HepG2 (cell line): ENCODE measurements around the gene EFNA3. TPM values are rescaled to one million over a fixed set of nuclear protein-coding genes. Genes with fewer than 3 reads are reported as not detected.

Experiments used
- BHLHE40 ChIP-seq: IDR thresholded peaks from 2 replicates; pipeline ENCODE4 v1.6.1; 2011; ENCODE audit warnings: low read length, improper control_type of control experiment
- CHD2 ChIP-seq: IDR thresholded peaks from 2 replicates; pipeline ENCODE4 v1.6.1; 2011; ENCODE audit warnings: low read depth, low read length, improper control_type of control experiment
- FOXO1 ChIP-seq: sonication (generic); formaldehyde crosslinking; IDR thresholded peaks from 2 replicates; pipeline ENCODE4 v1.4.0; 2020; ENCODE audit warnings: missing genetic modification reagents
- GRHL1 ChIP-seq: sonication (generic); formaldehyde crosslinking; conservative IDR thresholded peaks from 2 replicates; pipeline ENCODE4 v1.8.0; 2022; ENCODE audit warnings: missing genetic modification reagents
- GTF3A ChIP-seq: sonication (generic); formaldehyde crosslinking; conservative IDR thresholded peaks from 2 replicates; pipeline ENCODE4 v1.4.0; 2020; ENCODE audit warnings: mild to moderate bottlenecking, missing genetic modification reagents
- HNF4A ChIP-seq: sonication (generic); formaldehyde crosslinking; IDR thresholded peaks from 2 replicates; pipeline ENCODE4 v1.4.0; 2020; ENCODE audit warnings: missing genetic modification reagents
- NFE2 ChIP-seq: sonication (generic); formaldehyde crosslinking; IDR thresholded peaks from 2 replicates; pipeline ENCODE4 v1.4.0; 2020; ENCODE audit warnings: missing genetic modification reagents
- NFKB2 ChIP-seq: sonication (generic); formaldehyde crosslinking; IDR thresholded peaks from 2 replicates; pipeline ENCODE4 v1.4.0; 2020; ENCODE audit warnings: missing genetic modification reagents, borderline replicate concordance
- POGZ ChIP-seq: sonication (generic); formaldehyde crosslinking; IDR thresholded peaks from 2 replicates; pipeline ENCODE4 v1.4.0; 2020; ENCODE audit warnings: mild to moderate bottlenecking, missing genetic modification reagents
- SNRNP70 ChIP-seq: fragments of 200-400 bp; formaldehyde crosslinking; IDR thresholded peaks from 2 replicates; pipeline ENCODE4 v1.6.1; 2017; ENCODE audit warnings: mild to moderate bottlenecking, low read depth, low read length, moderate library complexity
- SP140L ChIP-seq: sonication (generic); formaldehyde crosslinking; IDR thresholded peaks from 2 replicates; pipeline ENCODE4 v1.4.0; 2020; ENCODE audit warnings: missing genetic modification reagents, borderline replicate concordance
- TAF1 ChIP-seq: sonication (generic); formaldehyde crosslinking; IDR thresholded peaks from 2 replicates; pipeline ENCODE4 v1.4.0; 2020; ENCODE audit warnings: missing genetic modification reagents
- TMF1 ChIP-seq: sonication (generic); formaldehyde crosslinking; IDR thresholded peaks from 2 replicates; pipeline ENCODE4 v1.8.1; 2022; ENCODE audit warnings: low read depth, missing genetic modification reagents
- YEATS4 ChIP-seq: sonication (generic); formaldehyde crosslinking; IDR thresholded peaks from 2 replicates; pipeline ENCODE4 v1.4.0; 2020; ENCODE audit warnings: missing genetic modification reagents, borderline replicate concordance
- ZBTB10 ChIP-seq: sonication (generic); formaldehyde crosslinking; IDR thresholded peaks from 2 replicates; pipeline ENCODE4 v1.4.0; 2020; ENCODE audit warnings: missing genetic modification reagents, borderline replicate concordance
- ZBTB8A ChIP-seq: sonication (generic); formaldehyde crosslinking; IDR thresholded peaks from 2 replicates; pipeline ENCODE4 v1.4.0; 2020; ENCODE audit warnings: mild to moderate bottlenecking, low read depth, missing genetic modification reagents, borderline replicate concordance
- ZNF7 ChIP-seq: IDR thresholded peaks from 2 replicates; pipeline ENCODE4 v1.6.1; 2016; ENCODE audit warnings: missing biosample characterization, missing genetic modification reagents
- ZNF703 ChIP-seq: sonication (generic); formaldehyde crosslinking; IDR thresholded peaks from 2 replicates; pipeline ENCODE4 v1.5.1; 2020; ENCODE audit warnings: missing genetic modification reagents, mild to moderate bottlenecking, moderate library complexity, borderline replicate concordance
- ZNF850 ChIP-seq: sonication (generic); formaldehyde crosslinking; conservative IDR thresholded peaks from 2 replicates; pipeline ENCODE4 v1.9.0; 2021; ENCODE audit warnings: mild to moderate bottlenecking, missing genetic modification reagents
- polyA plus RNA-seq, 8 experiments: library from polyadenylated mRNA; depleted of rRNA in 3 of 8; stranded (reverse) in 7 of 8; unstranded in 1 of 8; fragments of >200 nt; fragmentation: Illumina TruSeq in 4 of 8; extraction: Trizol in 4 of 8; gene quantifications; 2 replicates each; pipeline versions ENCODE4 v1.2.1 to v1.2.3, GENCODE V29; 2011 to 2016; ENCODE audit warnings: low read depth in 4 of 8, missing spikeins in 1 of 8, mixed read lengths in 1 of 8; ENCODE audit not compliant: insufficient read depth in 1 of 8
- total RNA-seq, 5 experiments: library from RNA; depleted of rRNA; stranded (reverse); fragments of >200 nt; fragmentation: Illumina TruSeq; extraction: Trizol; gene quantifications; 2 replicates each; pipeline ENCODE4 v1.2.3, GENCODE V29; 2016; ENCODE audit warnings: low read depth in 1 of 5
- TF ChIP-seq, protein P1 (sequence below): sonication (generic); formaldehyde crosslinking; conservative IDR thresholded peaks from 2 replicates; pipeline ENCODE4 v1.4.0; 2020; ENCODE audit warnings: missing genetic modification reagents
- TF ChIP-seq, protein P2 (sequence below): sonication (generic); formaldehyde crosslinking; IDR thresholded peaks from 2 replicates; pipeline ENCODE4 v1.8.0; 2023; ENCODE audit warnings: mild to moderate bottlenecking, missing genetic modification reagents

EFNA3 gene
- total and polyA plus RNA-seq, 2 of the 13 experiments (the other 11 are each of a cell fraction or from before 2014, with no cell fraction given), result 1.0 to 5.7 TPM

DNA sequence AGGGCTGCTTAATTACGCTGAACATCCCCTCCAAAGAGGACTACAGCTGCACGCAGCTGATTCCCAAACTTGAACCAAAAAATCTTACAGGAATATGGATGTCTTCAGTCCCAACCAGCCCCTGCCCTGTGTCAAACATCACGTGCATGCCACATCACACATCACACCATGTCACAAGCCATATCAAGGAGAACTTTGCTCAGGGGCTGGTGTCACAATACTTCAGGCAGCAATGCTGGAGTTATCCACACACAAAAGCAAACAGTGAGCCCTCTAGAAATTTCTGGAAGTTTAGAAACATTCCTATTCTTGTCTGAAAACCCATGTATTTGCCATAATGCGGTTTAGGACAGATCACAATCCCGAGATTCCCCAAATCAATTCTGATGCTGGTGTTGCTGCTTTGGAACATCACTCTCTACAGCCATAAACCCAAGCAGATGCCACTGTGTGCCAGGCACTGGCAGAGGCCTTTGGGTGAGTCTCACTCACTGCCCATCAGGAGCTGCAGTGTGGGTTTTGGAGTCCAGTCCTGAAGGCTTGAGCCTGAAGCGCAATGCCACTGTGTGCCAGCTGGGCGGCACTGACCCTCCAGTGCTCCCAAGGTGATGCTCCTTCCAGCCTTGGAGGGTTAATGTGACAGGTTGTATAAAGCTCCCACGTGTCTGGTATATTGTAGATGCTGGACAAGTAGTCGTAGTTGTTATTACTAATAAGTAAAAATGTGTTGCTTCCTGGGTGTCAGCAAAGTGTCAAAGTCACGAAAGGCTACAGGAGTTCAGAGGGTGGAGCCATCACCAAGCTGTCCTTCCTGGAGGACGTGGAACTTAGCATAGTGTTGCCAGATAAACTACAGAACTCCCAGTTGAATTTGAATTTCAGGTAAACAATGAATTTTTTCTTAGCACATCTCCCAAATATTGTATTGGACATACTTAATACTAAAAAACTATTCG is 28.9 kb downstream of the EFNA3 start (continued):
- TF ChIP-seq YEATS4 (CRISPR knock-in tag) (no peak), SP140L (CRISPR knock-in tag) (no peak), GRHL1 (CRISPR knock-in tag) (no peak), SNRNP70 (no peak), FOXO1 (peak; percentile 30; the same call in 1 of the 2 replicates), POGZ (CRISPR knock-in tag) (no peak), ZNF703 (CRISPR knock-in tag) (no peak), ZBTB10 (CRISPR knock-in tag) (no peak), HNF4A (CRISPR knock-in tag) (peak; percentile 93), NFKB2 (CRISPR knock-in tag) (no peak), GTF3A (CRISPR knock-in tag) (no peak), BHLHE40 (peak; percentile 97), ZNF850 (CRISPR knock-in tag) (no peak), CHD2 (no peak), TMF1 (CRISPR knock-in tag) (no peak), ZBTB8A (no peak), ZNF7 (peak; percentile 19; the same call in 1 of the 2 replicates), TAF1 (peak; percentile 41; the same call in 1 of the 2 replicates), NFE2 (CRISPR knock-in tag) (no peak)
- TF ChIP-seq, protein P1, sequence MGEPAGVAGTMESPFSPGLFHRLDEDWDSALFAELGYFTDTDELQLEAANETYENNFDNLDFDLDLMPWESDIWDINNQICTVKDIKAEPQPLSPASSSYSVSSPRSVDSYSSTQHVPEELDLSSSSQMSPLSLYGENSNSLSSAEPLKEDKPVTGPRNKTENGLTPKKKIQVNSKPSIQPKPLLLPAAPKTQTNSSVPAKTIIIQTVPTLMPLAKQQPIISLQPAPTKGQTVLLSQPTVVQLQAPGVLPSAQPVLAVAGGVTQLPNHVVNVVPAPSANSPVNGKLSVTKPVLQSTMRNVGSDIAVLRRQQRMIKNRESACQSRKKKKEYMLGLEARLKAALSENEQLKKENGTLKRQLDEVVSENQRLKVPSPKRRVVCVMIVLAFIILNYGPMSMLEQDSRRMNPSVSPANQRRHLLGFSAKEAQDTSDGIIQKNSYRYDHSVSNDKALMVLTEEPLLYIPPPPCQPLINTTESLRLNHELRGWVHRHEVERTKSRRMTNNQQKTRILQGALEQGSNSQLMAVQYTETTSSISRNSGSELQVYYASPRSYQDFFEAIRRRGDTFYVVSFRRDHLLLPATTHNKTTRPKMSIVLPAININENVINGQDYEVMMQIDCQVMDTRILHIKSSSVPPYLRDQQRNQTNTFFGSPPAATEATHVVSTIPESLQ (CRISPR knock-in tag), result no peak
- TF ChIP-seq, protein P2, sequence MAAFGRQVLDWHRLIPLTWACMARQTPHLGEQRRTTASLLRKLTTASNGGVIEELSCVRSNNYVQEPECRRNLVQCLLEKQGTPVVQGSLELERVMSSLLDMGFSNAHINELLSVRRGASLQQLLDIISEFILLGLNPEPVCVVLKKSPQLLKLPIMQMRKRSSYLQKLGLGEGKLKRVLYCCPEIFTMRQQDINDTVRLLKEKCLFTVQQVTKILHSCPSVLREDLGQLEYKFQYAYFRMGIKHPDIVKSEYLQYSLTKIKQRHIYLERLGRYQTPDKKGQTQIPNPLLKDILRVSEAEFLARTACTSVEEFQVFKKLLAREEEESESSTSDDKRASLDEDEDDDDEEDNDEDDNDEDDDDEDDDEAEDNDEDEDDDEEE, result no peak
